HG02840 (cell line): ENCODE results near the gene SCUBE1.

Experiments used
- ATAC-seq: cut with Tn5 transposase; IDR thresholded peaks from one replicate; pipeline ENCODE4 v1.9.1; 2021; ENCODE audit warnings: mild to moderate bottlenecking, moderate library complexity, moderate number of reproducible peaks; ENCODE audit not compliant: unreplicated experiment, low FRiP score

The SCUBE1 gene

GRCh38 chr22:43168471-43169309 is 174.5 kb downstream of the SCUBE1 start:
- ATAC-seq = no peak

GRCh38 chr22:43167001-43167589 is 176.1 kb downstream of the SCUBE1 start:
- ATAC-seq = no peak

GRCh38 chr22:43166132-43166930 is 176.8 kb downstream of the SCUBE1 start:
- ATAC-seq = no peak

GRCh38 chr22:43164636-43165035 is 178.5 kb downstream of the SCUBE1 start:
- no peak for ATAC-seq

GRCh38 chr22:43163241-43163795 is 179.9 kb downstream of the SCUBE1 start:
- ATAC-seq = no peak

GRCh38 chr22:43162412-43163150 is 180.6 kb downstream of the SCUBE1 start:
- no peak for ATAC-seq

- ATAC-seq = no peak
Measured at GRCh38 chr22:43160497-43161126, 182.6 kb downstream of the SCUBE1 start.

- ATAC-seq = no peak
Measured at GRCh38 chr22:43159484-43160178, 183.5 kb downstream of the SCUBE1 start.

GRCh38 chr22:43158778-43159483 is 184.2 kb downstream of the SCUBE1 start:
- ATAC-seq = no peak

- ATAC-seq = no peak
Measured at GRCh38 chr22:43157874-43158546, 185.2 kb downstream of the SCUBE1 start.

- ATAC-seq = no peak
Measured at GRCh38 chr22:43156413-43156812, 186.8 kb downstream of the SCUBE1 start.

- no peak for ATAC-seq
Measured at GRCh38 chr22:43155789-43156188, 187.4 kb downstream of the SCUBE1 start.

- no peak for ATAC-seq
Measured at GRCh38 chr22:43154887-43155536, 188.2 kb downstream of the SCUBE1 start.

GRCh38 chr22:43153899-43154298 is 189.3 kb downstream of the SCUBE1 start:
- no peak for ATAC-seq

GRCh38 chr22:43152357-43153071 is 190.7 kb downstream of the SCUBE1 start:
- no peak for ATAC-seq

- no peak for ATAC-seq
Measured at GRCh38 chr22:43152003-43152356, 191.2 kb downstream of the SCUBE1 start.
